Measurements from ENCODE around the gene E2F1.

E2F1 gene

DNA sequence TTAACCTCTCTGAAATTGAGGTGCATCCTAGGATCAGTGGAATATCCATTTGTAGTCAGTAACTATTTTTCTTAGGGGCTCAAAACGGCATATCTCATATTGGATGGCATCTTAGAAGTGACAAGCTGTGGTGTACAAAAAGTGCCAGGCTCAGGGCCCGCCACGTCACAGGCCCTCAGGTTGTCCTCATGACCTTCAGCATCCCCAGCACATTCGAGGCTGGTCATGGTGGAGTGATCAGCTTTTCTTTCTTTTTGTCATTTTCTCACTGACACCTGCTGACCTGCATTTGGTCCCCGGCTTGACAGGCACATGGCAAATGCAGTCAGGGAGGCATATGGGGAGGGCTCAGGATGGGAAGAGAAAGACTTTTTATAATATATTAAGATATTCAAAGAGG is 7.1 kb upstream of the E2F1 start:
- H3K14ac ChIP-seq (ENCODE audit: low read length): no peak overlapping the region
- WGBS (ENCODE audit: extremely low coverage, insufficient coverage, insufficient read length): no CpG with 5 or more reads among the region's 5 CpGs
- H3K4me2 ChIP-seq (ENCODE audit: low read length): no peak overlapping the region

DNA sequence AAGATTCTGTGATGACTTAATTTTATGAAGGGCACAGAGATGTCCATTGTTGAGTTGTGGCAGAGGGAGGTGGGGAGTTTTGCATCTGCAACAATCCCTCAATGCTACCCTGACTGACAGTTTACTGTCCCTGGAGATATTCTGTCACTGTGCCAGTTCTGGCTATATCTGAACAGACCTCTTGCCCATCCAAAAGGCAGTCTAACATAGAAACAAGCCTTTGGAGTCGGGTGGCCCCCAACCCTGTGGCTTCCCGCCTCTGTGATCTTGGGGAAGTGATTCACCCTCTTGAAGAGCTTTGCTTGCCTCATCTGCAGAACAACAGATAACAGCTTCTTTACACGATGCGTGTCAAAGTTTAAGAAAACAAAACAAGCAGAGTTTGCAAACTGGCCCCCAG is 3.8 kb upstream of the E2F1 start:
- Histone ChIP-seq H4K12ac (ENCODE audit: low read depth, low read length) (no peak overlapping the region), H3K23ac (ENCODE audit: low read length) (no peak overlapping the region), H2BK12ac (ENCODE audit: low read length) (no peak overlapping the region), H3K4me3 (ENCODE audit: low read depth, low read length) (no peak overlapping the region), H2AK5ac (ENCODE audit: low read length) (no peak overlapping the region), H4K8ac (ENCODE audit: low read depth, low read length) (no peak overlapping the region), H2BK5ac (ENCODE audit: low read depth, low read length, poor library complexity) (no peak overlapping the region), H3K18ac (ENCODE audit: low read length) (no peak overlapping the region), H3K9me3 (ENCODE audit: insufficient read depth, low read depth, low read length) (no peaks in the 10 kb centered on the region), H3K14ac (ENCODE audit: low read length) (no peak overlapping the region), H3K36me3 (ENCODE audit: control insufficient read depth in 1 of 2, insufficient read depth in 2 of 2, low read length in 2 of 2) (no peaks in the 10 kb centered on the region), H2BK120ac (ENCODE audit: insufficient read depth, low read length, poor library complexity) (no peak overlapping the region), H3K4ac (ENCODE audit: low read depth, low read length) (no peak overlapping the region), H3K79me2 (ENCODE audit: control insufficient read depth, insufficient read depth, low read length, poor library complexity) (peaks cover 2% of the 10 kb centered on the region), H3K79me1 (ENCODE audit: low read length) (no peaks in the 10 kb centered on the region), H3K9ac (ENCODE audit: low read length) (no peak overlapping the region), H3K27me3 (ENCODE audit: insufficient read depth, low read length) (no peaks in the 10 kb centered on the region), H3K27ac (ENCODE audit: low read depth, low read length) (no peak overlapping the region), H4K91ac (ENCODE audit: low read depth, low read length) (no peak overlapping the region), H3K4me1 (ENCODE audit: control insufficient read depth in 1 of 2, insufficient read depth in 2 of 2, low read length in 2 of 2) (peaks cover 7 to 11% of the 10 kb centered on the region in 2 experiments), H2AFZ (ENCODE audit: insufficient read depth, low read length, poor library complexity) (no peak overlapping the region), H3K4me2 (ENCODE audit: low read length) (no peak overlapping the region)
- no peak for DNase-seq
- no CpG with 5 or more reads among the region's 4 CpGs for WGBS (ENCODE audit: extremely low coverage, insufficient coverage, insufficient read length)

More for the DNA sequence above, 7.1 kb upstream of the E2F1 start:
- no peak overlapping the region for H3K27ac ChIP-seq (ENCODE audit: low read depth, low read length)
- no peak overlapping the region for H2BK120ac ChIP-seq (ENCODE audit: insufficient read depth, low read length, poor library complexity)
- no peaks in the 10 kb centered on the region for H3K4me1 ChIP-seq (ENCODE audit: control insufficient read depth in 1 of 2, insufficient read depth in 2 of 2, low read length in 2 of 2)
- H4K8ac ChIP-seq (ENCODE audit: low read depth, low read length): no peak overlapping the region
- H3K4ac ChIP-seq (ENCODE audit: low read depth, low read length): no peak overlapping the region
- H2BK12ac ChIP-seq (ENCODE audit: low read length): no peak overlapping the region
- H3K23ac ChIP-seq (ENCODE audit: low read length): no peak overlapping the region
- H4K91ac ChIP-seq (ENCODE audit: low read depth, low read length): no peak overlapping the region
- H3K79me1 ChIP-seq (ENCODE audit: low read length): no peaks in the 10 kb centered on the region
- no peak overlapping the region for H2BK5ac ChIP-seq (ENCODE audit: low read depth, low read length, poor library complexity)
- H3K18ac ChIP-seq (ENCODE audit: low read length): no peak overlapping the region
- no peaks in the 10 kb centered on the region for H3K27me3 ChIP-seq (ENCODE audit: insufficient read depth, low read length)
- no peak overlapping the region for H2AK5ac ChIP-seq (ENCODE audit: low read length)
- peaks cover under 1% of the 10 kb centered on the region for H3K9me3 ChIP-seq (ENCODE audit: insufficient read depth, low read depth, low read length)
- H4K12ac ChIP-seq (ENCODE audit: low read depth, low read length): no peak overlapping the region
- H3K9ac ChIP-seq (ENCODE audit: low read length): no peak overlapping the region
- no peaks in the 10 kb centered on the region for H3K79me2 ChIP-seq (ENCODE audit: control insufficient read depth, insufficient read depth, low read length, poor library complexity)
- H2AFZ ChIP-seq (ENCODE audit: insufficient read depth, low read length, poor library complexity): no peak overlapping the region
- DNase-seq: no peak
- no peak overlapping the region for H3K4me3 ChIP-seq (ENCODE audit: low read depth, low read length)
- H3K36me3 ChIP-seq (ENCODE audit: control insufficient read depth in 1 of 2, insufficient read depth in 2 of 2, low read length in 2 of 2): no peaks in the 10 kb centered on the region

DNA sequence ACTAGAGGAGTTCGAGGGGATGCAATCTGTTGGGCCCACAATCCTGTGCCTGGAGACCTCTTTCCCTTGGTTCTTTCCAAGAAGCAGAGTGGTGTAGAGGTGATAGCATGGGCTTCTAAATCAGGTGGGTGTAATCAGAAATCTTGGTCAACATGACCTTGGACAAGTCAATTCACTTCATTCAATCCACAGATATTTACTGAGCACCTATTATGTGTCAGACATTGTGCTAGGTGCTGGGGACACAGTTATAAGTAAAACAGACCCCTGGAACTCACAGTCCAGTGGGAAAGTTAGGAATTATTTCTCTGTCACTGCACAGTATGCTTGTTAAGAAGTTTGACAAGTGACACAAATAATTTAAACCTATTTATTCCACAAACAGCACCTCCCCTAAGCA is 3.3 kb upstream of the E2F1 start:
- H3K18ac ChIP-seq (ENCODE audit: low read length): no peak overlapping the region

DNA sequence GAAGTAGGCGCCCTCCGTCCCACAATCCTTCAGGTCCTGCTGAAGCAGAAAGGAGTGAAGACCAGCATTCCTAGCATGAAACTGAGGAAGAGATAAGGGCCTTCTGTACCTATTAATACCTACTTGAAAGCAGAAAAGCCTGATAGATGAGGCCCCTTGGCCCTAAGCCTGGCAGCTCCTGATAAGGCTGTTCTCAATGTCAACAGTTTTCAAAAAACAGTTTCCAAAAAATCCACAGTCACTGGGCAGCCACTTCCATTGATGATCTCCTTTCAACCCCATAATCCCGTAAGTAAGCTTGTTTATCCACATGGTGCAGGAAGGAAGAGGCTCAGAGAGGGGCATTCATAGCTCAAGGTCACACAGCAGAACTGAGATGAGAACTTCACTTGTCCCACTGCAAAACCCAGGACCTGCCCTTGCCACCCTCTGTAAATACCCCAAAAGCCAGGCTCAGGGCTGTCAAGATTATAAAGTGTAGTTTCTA is 2.8 kb upstream of the E2F1 start:
- no peak for DNase-seq
- no peaks in the 10 kb centered on the region for H3K79me1 ChIP-seq (ENCODE audit: low read length)
- H3K27ac ChIP-seq (ENCODE audit: low read depth, low read length): no peak overlapping the region
- H3K79me2 ChIP-seq (ENCODE audit: control insufficient read depth, insufficient read depth, low read length, poor library complexity): peaks cover 2% of the 10 kb centered on the region
- no peaks in the 10 kb centered on the region for H3K27me3 ChIP-seq (ENCODE audit: insufficient read depth, low read length)
- H3K4me3 ChIP-seq (ENCODE audit: low read depth, low read length): no peak overlapping the region
- no peak overlapping the region for H3K4me2 ChIP-seq (ENCODE audit: low read length)
- H2BK5ac ChIP-seq (ENCODE audit: low read depth, low read length, poor library complexity): no peak overlapping the region
- no peak overlapping the region for H3K14ac ChIP-seq (ENCODE audit: low read length)
- no peak overlapping the region for H2AK5ac ChIP-seq (ENCODE audit: low read length)
- H3K9me3 ChIP-seq (ENCODE audit: insufficient read depth, low read depth, low read length): no peaks in the 10 kb centered on the region
- H2BK12ac ChIP-seq (ENCODE audit: low read length): no peak overlapping the region
- H4K12ac ChIP-seq (ENCODE audit: low read depth, low read length): no peak overlapping the region
- H2AFZ ChIP-seq (ENCODE audit: insufficient read depth, low read length, poor library complexity): no peak overlapping the region
- H4K91ac ChIP-seq (ENCODE audit: low read depth, low read length): no peak overlapping the region
- H3K18ac ChIP-seq (ENCODE audit: low read length): no peak overlapping the region
- no CpG with 5 or more reads among the region's 3 CpGs for WGBS (ENCODE audit: extremely low coverage, insufficient coverage, insufficient read length)
- H3K36me3 ChIP-seq (ENCODE audit: control insufficient read depth in 1 of 2, insufficient read depth in 2 of 2, low read length in 2 of 2): no peaks in the 10 kb centered on the region
- H3K23ac ChIP-seq (ENCODE audit: low read length): no peak overlapping the region
- H3K4ac ChIP-seq (ENCODE audit: low read depth, low read length): no peak overlapping the region
- peaks cover 8 to 14% of the 10 kb centered on the region in 2 experiments for H3K4me1 ChIP-seq (ENCODE audit: control insufficient read depth in 1 of 2, insufficient read depth in 2 of 2, low read length in 2 of 2)
- H4K8ac ChIP-seq (ENCODE audit: low read depth, low read length): no peak overlapping the region
- H3K9ac ChIP-seq (ENCODE audit: low read length): no peak overlapping the region
- H2BK120ac ChIP-seq (ENCODE audit: insufficient read depth, low read length, poor library complexity): no peak overlapping the region

More for the DNA sequence above, 3.3 kb upstream of the E2F1 start:
- no peaks in the 10 kb centered on the region for H3K27me3 ChIP-seq (ENCODE audit: insufficient read depth, low read length)
- no peak overlapping the region for H3K27ac ChIP-seq (ENCODE audit: low read depth, low read length)
- H3K4me1 ChIP-seq (ENCODE audit: control insufficient read depth in 1 of 2, insufficient read depth in 2 of 2, low read length in 2 of 2): peaks cover 8 to 14% of the 10 kb centered on the region in 2 experiments
- H2BK5ac ChIP-seq (ENCODE audit: low read depth, low read length, poor library complexity): no peak overlapping the region
- H2BK120ac ChIP-seq (ENCODE audit: insufficient read depth, low read length, poor library complexity): no peak overlapping the region
- H3K4me2 ChIP-seq (ENCODE audit: low read length): no peak overlapping the region
- H3K23ac ChIP-seq (ENCODE audit: low read length): no peak overlapping the region
- no peak overlapping the region for H4K91ac ChIP-seq (ENCODE audit: low read depth, low read length)
- no peak overlapping the region for H2AFZ ChIP-seq (ENCODE audit: insufficient read depth, low read length, poor library complexity)
- no peaks in the 10 kb centered on the region for H3K36me3 ChIP-seq (ENCODE audit: control insufficient read depth in 1 of 2, insufficient read depth in 2 of 2, low read length in 2 of 2)
- no peak for DNase-seq
- H3K9me3 ChIP-seq (ENCODE audit: insufficient read depth, low read depth, low read length): no peaks in the 10 kb centered on the region
- no peak overlapping the region for H2BK12ac ChIP-seq (ENCODE audit: low read length)
- no peak overlapping the region for H2AK5ac ChIP-seq (ENCODE audit: low read length)
- no peak overlapping the region for H3K4ac ChIP-seq (ENCODE audit: low read depth, low read length)
- peaks cover 2% of the 10 kb centered on the region for H3K79me2 ChIP-seq (ENCODE audit: control insufficient read depth, insufficient read depth, low read length, poor library complexity)
- WGBS (ENCODE audit: extremely low coverage, insufficient coverage, insufficient read length): no CpG with 5 or more reads among the region's 1 CpG
- H4K12ac ChIP-seq (ENCODE audit: low read depth, low read length): no peak overlapping the region
- no peak overlapping the region for H4K8ac ChIP-seq (ENCODE audit: low read depth, low read length)
- no peak overlapping the region for H3K9ac ChIP-seq (ENCODE audit: low read length)
- H3K14ac ChIP-seq (ENCODE audit: low read length): no peak overlapping the region
- no peak overlapping the region for H3K4me3 ChIP-seq (ENCODE audit: low read depth, low read length)
- H3K79me1 ChIP-seq (ENCODE audit: low read length): no peaks in the 10 kb centered on the region

Data from trophoblast cell (in vitro differentiated cells and primary cell).